Activated T-helper 17 cell treated with anti-CD3 and anti-CD28 coated beads, Interleukin-2, amount 50 U/mL, for 72 hours (primary cell): ENCODE results near the gene MRE11. TPM values are rescaled to one million over a fixed set of nuclear protein-coding genes. Genes with fewer than 3 reads are reported as not detected.
A peak's percentile ranks its signal among the peaks of the same experiment; 100 is the strongest.

Source experiments
- ATAC-seq: fragments of 150-1000 bp; cut with Tn5 transposase; replicated peaks from 2 replicates; pipeline ENCODE4 v1.10.0; 2021; ENCODE audit warnings: mild to moderate bottlenecking, moderate library complexity
- H3K27ac Mint-ChIP-seq: one replicate; pipeline ENCODE4 v1.8.0; 2022; ENCODE audit warnings: mixed read lengths
- H3K27me3 Mint-ChIP-seq: one replicate; pipeline ENCODE4 v1.8.0; 2022; ENCODE audit warnings: mixed read lengths
- H3K36me3 Mint-ChIP-seq: one replicate; pipeline ENCODE4 v1.8.0; 2022; ENCODE audit warnings: low read depth, mild to moderate bottlenecking, mixed read lengths
- H3K4me1 Mint-ChIP-seq: one replicate; pipeline ENCODE4 v1.8.0; 2022; ENCODE audit warnings: mixed read lengths
- H3K4me3 Mint-ChIP-seq: one replicate; pipeline ENCODE4 v1.8.0; 2022; ENCODE audit warnings: mild to moderate bottlenecking, mixed read lengths
- H3K9me3 Mint-ChIP-seq: one replicate; pipeline ENCODE4 v1.8.0; 2022; ENCODE audit warnings: mixed read lengths
- total RNA-seq, 2 donors: library from RNA; stranded (reverse); gene quantifications; one replicate each; pipeline ENCODE4 v1.2.3, GENCODE V29; 2022

Gene MRE11
- total RNA-seq, 2 donors from 2014 or later: 51.1 to 51.9 TPM

DNA sequence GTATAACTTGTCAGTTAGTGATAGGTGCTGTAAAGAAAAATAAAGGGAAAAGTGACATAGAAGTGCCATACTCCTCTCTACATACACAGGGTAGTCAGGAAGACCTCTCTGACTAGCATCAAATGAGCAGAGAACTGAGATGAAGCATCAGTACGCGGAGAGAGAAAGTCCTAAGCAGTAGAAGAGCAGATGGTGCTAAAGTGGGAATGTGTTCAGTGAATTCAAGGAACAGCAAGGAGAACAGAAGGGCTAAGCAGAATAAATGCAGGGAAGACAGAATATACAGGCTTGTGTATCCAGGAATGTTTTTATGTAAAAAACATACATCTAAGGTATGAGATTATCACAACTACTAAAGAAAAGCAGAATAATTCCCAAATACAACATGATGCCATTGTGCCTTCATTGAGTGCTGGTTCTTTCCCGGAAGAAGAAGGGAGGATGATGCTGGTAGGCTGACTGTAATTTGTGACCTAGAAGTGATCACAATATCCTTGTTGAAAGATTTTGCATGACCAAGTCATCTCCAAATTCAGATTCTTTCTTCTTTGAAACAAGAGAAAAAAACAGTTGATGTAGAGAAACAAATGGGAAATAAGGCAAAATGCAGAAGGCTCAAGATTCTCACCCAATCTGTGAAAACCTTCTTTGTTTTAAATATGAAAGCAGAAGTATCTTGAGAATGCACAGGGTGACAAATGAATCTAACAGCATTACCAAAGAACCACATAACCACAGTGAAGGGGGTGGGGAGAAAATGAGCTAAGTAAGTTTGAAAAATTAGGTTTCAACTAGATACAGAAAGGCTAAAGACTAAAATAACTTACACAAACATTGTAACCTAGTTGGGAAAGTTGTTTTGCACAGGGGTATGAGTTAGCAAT lies 20.5 kb downstream of the MRE11 start:
- no peaks in the 10 kb centered on the region for H3K9me3 Mint-ChIP-seq
- peak; percentile 77 for ATAC-seq
- no peak overlapping the region for H3K4me3 Mint-ChIP-seq
- H3K36me3 Mint-ChIP-seq: peaks cover 90% of the 10 kb centered on the region
- peak overlapping the region; percentile 9 for H3K27ac Mint-ChIP-seq
- H3K4me1 Mint-ChIP-seq: peaks cover 21% of the 10 kb centered on the region
- no peaks in the 10 kb centered on the region for H3K27me3 Mint-ChIP-seq

DNA sequence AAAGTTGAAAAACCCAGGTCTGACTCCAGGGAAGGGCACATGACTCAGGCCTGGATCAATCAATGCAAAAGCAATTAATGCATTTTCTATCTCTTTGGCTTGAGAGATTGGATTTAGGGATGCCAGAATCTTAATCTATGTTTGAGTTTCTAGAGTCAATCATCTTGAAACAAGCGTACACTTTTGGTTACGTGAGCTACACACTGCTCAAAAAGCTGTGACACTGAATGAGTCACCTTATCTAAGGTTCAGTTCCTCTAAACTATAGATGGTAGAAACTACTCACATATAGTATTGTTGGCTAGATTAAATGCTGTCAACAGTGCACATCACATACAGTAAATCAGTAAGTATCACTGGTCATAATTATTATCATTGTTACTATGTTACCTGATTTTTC lies 24.2 kb downstream of the MRE11 start:
- H3K36me3 Mint-ChIP-seq: peaks cover 91% of the 10 kb centered on the region
- no peaks in the 10 kb centered on the region for H3K27me3 Mint-ChIP-seq
- ATAC-seq: peak; percentile 83
- no peak overlapping the region for H3K27ac Mint-ChIP-seq
- H3K4me1 Mint-ChIP-seq: peaks cover 17% of the 10 kb centered on the region
- no peak overlapping the region for H3K4me3 Mint-ChIP-seq
- no peaks in the 10 kb centered on the region for H3K9me3 Mint-ChIP-seq

DNA sequence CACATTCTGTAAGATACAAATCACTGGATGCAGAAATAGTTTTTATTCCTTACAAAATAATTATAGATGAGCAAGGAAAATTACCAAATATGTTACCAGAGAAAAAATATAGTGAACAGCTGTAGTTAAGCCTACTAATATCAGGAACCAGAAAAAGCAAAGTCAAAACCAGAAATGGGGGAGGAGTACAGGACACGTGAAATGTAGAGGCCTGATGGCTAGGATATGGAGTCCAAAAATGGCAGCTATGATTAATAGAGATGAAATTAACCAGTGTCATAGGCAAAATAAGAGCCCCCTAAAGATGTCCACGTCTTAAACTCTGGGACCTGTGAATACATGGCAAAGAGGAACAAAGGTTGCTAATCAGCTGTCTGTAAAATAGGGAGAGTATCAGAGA lies 34.1 kb downstream of the MRE11 start:
- Mint-ChIP-seq H3K36me3 (peaks cover 93% of the 10 kb centered on the region), H3K27me3 (no peaks in the 10 kb centered on the region), H3K4me1 (no peaks in the 10 kb centered on the region), H3K9me3 (no peaks in the 10 kb centered on the region), H3K4me3 (no peak overlapping the region), H3K27ac (no peak overlapping the region)
- ATAC-seq: no peak

DNA sequence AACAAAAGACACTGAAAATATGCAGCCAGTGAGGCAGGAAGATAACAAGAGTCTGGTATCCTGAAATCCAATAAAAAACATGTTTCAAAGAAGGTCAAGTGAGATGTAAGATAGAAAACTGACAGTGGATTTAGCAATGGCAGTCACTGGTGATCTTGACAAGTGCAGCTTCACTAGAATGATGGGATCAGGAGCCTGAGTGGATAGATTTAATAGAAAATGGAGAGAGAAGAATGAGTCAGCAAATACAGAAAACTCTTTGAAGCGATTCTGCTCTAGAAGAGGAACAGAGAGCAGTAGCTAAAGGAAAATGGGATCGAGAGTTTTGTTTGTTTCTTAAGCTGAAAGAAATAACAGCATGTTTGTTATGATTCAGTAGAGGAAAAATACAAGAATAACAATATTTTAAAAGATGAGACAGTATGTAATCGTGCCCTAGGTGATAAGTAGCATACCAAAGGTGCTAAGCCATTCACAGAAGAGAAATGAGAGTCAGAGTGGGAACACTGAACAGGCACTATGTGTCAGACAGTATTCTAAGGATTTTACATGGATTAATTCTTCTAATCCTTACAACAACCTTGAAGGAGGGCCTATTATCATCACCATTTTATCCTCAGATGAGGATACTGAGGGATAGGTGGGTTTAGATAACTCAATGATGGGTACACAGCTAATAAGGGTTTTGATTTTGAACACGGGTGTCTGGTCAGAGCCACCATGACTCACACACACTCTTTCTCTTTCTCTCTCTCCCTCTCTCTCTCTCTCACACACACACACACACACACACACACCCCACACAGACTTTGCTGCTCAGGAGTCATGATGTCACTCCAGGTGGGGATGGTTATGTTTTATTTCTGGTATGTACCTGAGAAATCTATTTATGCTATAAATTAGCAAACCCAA lies 36.3 kb downstream of the MRE11 start:
- no peaks in the 10 kb centered on the region for H3K9me3 Mint-ChIP-seq
- no peak for ATAC-seq
- H3K27ac Mint-ChIP-seq: peak overlapping the region; percentile 10
- peaks cover 85% of the 10 kb centered on the region for H3K36me3 Mint-ChIP-seq
- H3K4me3 Mint-ChIP-seq: no peak overlapping the region
- no peaks in the 10 kb centered on the region for H3K4me1 Mint-ChIP-seq
- no peaks in the 10 kb centered on the region for H3K27me3 Mint-ChIP-seq

DNA sequence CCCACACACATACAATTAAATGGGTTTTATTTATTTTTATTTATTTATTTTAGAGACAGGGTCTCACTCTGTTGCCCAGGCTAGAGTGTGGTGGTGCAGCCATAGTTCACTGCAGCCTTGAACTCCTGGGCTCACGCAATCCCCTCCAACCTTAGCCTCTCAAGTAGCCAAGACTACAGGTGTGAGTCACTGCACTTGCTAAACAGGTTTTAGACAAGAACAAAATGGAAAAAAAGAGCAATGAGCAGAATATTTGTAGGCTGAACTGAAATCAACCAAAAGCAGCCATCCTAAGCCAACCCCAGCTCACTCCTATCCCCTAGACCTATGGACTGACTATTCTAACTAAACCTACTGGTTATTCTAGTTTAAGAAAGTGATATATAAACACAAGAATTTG lies 37.8 kb downstream of the MRE11 start:
- no peak for ATAC-seq
- Mint-ChIP-seq H3K36me3 (peaks cover 72% of the 10 kb centered on the region), H3K27me3 (no peaks in the 10 kb centered on the region), H3K9me3 (no peaks in the 10 kb centered on the region), H3K4me1 (no peaks in the 10 kb centered on the region), H3K27ac (no peak overlapping the region), H3K4me3 (no peak overlapping the region)

DNA sequence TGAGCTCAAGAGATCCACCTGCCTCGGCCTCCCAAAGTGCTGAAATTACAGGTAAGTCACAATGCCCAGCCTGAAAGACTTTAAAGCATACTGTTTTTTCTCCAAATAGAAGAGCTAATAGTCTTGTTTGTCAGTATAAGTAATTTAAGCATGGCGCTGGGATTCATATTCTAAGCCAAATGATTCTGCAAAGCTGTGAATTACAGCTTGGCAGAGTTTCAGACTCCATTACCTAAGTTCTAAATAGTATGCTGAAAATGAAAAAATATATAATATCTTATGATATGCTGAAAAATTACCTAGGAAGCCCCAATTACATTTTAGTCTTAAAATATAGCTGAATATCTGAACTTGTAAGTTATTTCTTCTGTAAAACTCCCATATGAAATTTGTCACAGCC lies 39.3 kb downstream of the MRE11 start:
- Mint-ChIP-seq H3K4me3 (no peak overlapping the region), H3K4me1 (no peaks in the 10 kb centered on the region), H3K36me3 (peaks cover 56% of the 10 kb centered on the region), H3K27me3 (no peaks in the 10 kb centered on the region), H3K27ac (no peak overlapping the region), H3K9me3 (no peaks in the 10 kb centered on the region)
- ATAC-seq: no peak

DNA sequence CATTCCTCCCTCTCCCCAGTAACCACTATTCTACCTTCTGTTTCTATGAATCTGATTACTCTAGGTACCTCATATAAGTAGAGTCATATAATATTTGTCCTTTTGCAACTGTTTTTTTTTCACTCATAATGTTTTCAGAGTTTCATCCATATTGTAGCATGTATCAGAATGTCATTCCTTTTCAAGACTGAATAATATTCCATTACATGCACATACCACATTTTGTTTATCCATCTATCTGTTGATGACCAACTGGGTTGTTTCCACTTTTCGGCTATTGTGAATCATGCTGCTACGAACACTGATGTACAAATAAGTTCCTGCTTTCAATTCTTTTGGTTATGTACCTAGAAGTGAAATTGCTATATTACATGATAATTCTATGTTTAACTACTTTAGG lies 40.7 kb downstream of the MRE11 start:
- Mint-ChIP-seq H3K4me1 (no peaks in the 10 kb centered on the region), H3K4me3 (no peak overlapping the region), H3K27ac (no peak overlapping the region), H3K36me3 (peaks cover 56% of the 10 kb centered on the region), H3K9me3 (no peaks in the 10 kb centered on the region), H3K27me3 (no peaks in the 10 kb centered on the region)
- no peak for ATAC-seq

DNA sequence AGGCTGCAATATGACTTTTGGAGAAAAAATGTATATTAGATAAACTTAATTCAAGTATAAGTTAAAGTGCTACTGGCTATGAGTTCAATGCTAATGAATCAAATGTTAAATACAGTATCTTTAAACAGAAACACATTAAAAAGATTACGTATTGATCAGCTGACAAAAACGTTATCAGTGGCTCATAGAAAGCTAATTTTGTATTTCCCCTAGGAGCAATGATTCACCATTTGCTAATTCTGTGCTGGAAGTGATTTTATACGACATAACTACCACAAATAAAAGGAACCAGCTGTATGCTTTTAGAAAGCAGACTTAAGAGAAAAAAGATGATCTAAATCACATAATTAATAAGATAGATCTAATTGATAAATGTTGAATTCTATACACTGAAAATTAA lies 43.6 kb downstream of the MRE11 start:
- no peaks in the 10 kb centered on the region for H3K27me3 Mint-ChIP-seq
- H3K36me3 Mint-ChIP-seq: peaks cover 59% of the 10 kb centered on the region
- no peaks in the 10 kb centered on the region for H3K9me3 Mint-ChIP-seq
- no peak for ATAC-seq
- H3K4me3 Mint-ChIP-seq: no peak overlapping the region
- no peak overlapping the region for H3K27ac Mint-ChIP-seq
- no peaks in the 10 kb centered on the region for H3K4me1 Mint-ChIP-seq

DNA sequence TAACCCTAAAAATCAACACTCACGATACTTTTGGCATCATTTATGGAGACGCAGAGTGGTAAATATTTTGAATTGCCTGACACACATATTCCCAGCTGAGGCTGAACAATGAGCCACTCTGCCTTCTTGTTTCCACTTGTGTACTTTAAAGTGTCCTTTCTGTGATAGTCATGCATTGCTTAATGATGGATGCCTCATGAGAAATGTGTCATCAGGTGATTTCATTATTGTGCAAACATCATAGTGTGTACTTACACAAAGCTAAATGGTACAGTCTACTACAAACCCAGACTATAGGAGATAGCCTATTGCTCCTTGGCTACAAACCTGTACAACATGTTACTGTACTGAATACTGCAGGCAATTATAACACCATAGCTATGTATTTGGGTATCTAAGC lies 44.2 kb downstream of the MRE11 start:
- Mint-ChIP-seq H3K27ac (no peak overlapping the region), H3K9me3 (no peaks in the 10 kb centered on the region), H3K36me3 (peaks cover 64% of the 10 kb centered on the region), H3K4me1 (no peaks in the 10 kb centered on the region), H3K4me3 (no peak overlapping the region), H3K27me3 (no peaks in the 10 kb centered on the region)
- no peak for ATAC-seq

DNA sequence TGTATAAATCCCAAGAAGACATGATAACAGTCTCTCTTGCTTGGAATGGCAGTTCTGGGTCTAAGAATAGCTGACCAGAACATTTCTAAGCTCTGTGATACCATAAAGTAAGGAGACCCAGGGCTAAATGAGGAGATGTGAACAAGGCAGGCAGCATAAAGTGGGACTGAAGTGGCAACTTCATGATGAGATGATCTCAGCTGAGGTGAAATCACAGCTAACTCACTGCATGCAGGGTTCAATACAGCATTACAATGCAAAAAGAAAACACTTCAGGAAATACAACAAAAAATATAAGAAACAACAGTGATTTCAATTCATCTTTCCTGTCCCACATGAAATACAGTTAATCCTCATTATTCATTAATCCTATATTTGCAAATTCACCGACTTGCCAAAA lies 44.6 kb downstream of the MRE11 start:
- Mint-ChIP-seq H3K4me3 (no peak overlapping the region), H3K9me3 (no peaks in the 10 kb centered on the region), H3K27ac (no peak overlapping the region), H3K36me3 (peaks cover 68% of the 10 kb centered on the region), H3K27me3 (no peaks in the 10 kb centered on the region), H3K4me1 (no peaks in the 10 kb centered on the region)
- no peak for ATAC-seq

DNA sequence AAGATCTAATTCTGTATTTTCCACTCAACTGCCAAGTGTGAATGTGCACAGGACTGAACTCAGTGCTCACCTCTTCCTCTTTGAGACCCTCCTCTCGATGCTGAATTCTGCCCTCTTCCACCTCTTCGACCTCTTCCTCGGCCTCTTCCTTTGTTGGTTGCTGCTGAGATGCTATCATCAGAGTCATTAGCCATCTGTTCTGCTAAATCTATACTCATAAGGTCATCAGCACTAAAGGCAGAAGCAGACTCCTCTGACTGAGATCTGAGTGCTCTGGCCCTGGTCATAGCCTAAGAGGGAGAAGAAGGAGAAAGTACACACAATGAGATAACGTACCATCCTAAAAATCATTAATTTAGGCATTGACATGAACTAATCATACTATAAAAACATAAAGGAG lies 46.5 kb downstream of the MRE11 start:
- H3K27me3 Mint-ChIP-seq: no peaks in the 10 kb centered on the region
- H3K27ac Mint-ChIP-seq: no peak overlapping the region
- no peaks in the 10 kb centered on the region for H3K9me3 Mint-ChIP-seq
- no peak overlapping the region for H3K4me3 Mint-ChIP-seq
- H3K36me3 Mint-ChIP-seq: peaks cover 71% of the 10 kb centered on the region
- H3K4me1 Mint-ChIP-seq: no peaks in the 10 kb centered on the region
- ATAC-seq: no peak

DNA sequence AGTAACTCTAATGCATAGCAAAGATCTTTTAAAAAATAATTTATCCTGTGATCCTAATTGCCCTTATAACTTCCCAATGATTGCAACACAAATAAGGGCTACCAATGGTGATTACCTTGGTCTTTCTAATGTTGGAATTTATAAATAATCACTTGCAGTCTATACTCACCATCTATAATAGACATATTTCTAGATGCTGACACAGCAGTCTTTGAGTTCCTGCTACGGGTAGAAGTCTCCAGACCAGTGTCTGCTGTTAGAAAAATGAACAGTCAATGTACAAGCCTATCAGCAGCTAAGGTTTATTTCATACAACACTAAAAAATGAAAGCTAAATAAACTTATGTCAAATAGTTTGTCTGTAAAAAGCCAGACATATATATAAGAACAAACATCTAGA lies 48.0 kb downstream of the MRE11 start:
- Mint-ChIP-seq H3K4me1 (no peaks in the 10 kb centered on the region), H3K36me3 (peaks cover 86% of the 10 kb centered on the region), H3K9me3 (no peaks in the 10 kb centered on the region), H3K27ac (no peak overlapping the region), H3K4me3 (no peak overlapping the region), H3K27me3 (no peaks in the 10 kb centered on the region)
- no peak for ATAC-seq

DNA sequence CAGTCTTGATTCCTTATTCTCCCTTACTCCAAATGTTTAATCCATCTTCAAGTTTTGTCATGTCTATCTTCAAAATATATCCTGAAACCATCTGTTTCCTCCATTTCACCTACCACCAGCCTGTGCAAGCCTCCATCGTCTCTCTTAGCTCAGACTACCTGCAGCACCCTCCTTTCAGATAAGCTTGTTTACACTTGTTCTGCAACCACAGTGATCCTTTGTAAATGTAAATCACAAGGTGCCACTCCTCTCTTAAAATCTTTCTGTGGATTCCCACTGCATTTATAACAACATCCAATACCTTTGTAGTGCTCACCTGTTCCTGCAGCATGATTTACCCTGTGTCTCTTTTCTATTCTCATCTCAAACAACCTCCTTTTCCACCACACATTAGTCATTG lies 60.6 kb downstream of the MRE11 start:
- Mint-ChIP-seq H3K4me1 (peaks cover under 1% of the 10 kb centered on the region), H3K27me3 (no peaks in the 10 kb centered on the region), H3K9me3 (no peaks in the 10 kb centered on the region), H3K4me3 (no peak overlapping the region), H3K27ac (no peak overlapping the region), H3K36me3 (peaks cover 100% of the 10 kb centered on the region)
- ATAC-seq: no peak

DNA sequence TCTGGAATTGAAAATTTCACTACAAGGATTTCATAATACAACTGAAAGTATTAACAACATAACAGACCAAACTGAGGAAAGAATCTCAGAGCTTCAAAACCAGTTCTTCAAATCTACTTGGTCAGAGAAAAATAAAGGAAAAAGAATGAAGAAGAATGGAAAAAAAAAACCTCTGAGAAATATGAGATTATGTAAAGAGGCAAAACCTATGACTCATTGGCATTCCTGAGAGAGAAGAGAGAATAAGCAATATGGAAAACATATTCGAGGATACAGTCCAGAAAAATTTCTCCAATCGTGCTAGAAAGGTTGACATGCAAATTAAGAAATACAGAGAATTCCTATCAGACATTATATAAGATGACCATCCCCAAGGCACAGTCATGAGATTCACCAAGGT lies 69.0 kb downstream of the MRE11 start:
- Mint-ChIP-seq H3K4me1 (peaks cover 15% of the 10 kb centered on the region), H3K27ac (no peak overlapping the region), H3K36me3 (peaks cover 85% of the 10 kb centered on the region), H3K27me3 (no peaks in the 10 kb centered on the region), H3K9me3 (no peaks in the 10 kb centered on the region), H3K4me3 (no peak overlapping the region)
- no peak for ATAC-seq

DNA sequence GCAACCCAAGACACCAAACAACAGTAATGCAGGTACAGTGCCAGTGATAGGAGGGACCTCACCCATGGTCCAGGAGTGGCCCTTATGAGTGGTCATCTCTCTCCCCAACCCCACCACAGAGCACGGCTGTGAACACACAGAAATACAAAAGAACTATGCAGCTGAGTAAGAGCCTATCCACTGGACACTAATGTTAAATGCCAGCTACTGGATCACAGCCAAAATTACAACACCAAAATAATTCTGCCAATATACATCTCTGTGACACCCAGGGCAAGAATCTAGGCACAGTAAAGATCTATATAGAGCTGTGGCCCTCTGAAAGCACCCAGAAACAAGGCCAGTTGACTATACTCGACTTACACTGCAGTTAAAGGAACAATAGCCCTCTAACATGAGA lies 69.6 kb downstream of the MRE11 start:
- Mint-ChIP-seq H3K27me3 (no peaks in the 10 kb centered on the region), H3K27ac (no peak overlapping the region), H3K9me3 (no peaks in the 10 kb centered on the region), H3K36me3 (peaks cover 85% of the 10 kb centered on the region), H3K4me1 (peaks cover 15% of the 10 kb centered on the region), H3K4me3 (no peak overlapping the region)
- no peak for ATAC-seq
